PFSK-1 (cell line): Measurements from ENCODE around the gene TRIM8.

Experiments
- REST ChIP-seq, 2 experiments: IDR thresholded peaks; 2 replicates each; pipeline versions ENCODE4 v1.6.1 to v1.8.0; 2011 to 2012; ENCODE audit warnings: low read depth in 2 of 2, low read length in 2 of 2, control low read depth in 1 of 2, inconsistent platforms in 1 of 2, mild to moderate bottlenecking in 1 of 2, moderate library complexity in 1 of 2; ENCODE audit not compliant: insufficient read depth in 1 of 2
- SIN3A ChIP-seq: IDR thresholded peaks from 2 replicates; pipeline ENCODE4 v1.6.1; 2012; ENCODE audit warnings: mild to moderate bottlenecking, low read length, moderate library complexity, borderline replicate concordance; ENCODE audit not compliant: insufficient read depth

- TF ChIP-seq REST (IDR thresholded peaks at IDR 0.05; ENCODE audit: insufficient read depth in 1 of 2, low read depth in 2 of 2, low read length in 2 of 2), result no peak
- TF ChIP-seq SIN3A, result no peak
Measured at GRCh38 chr10:102678068-102678400, 33.8 kb downstream of the TRIM8 start.
